Panc1 (cell line): ENCODE results near the gene UROS.

Experiments used
- TCF7L2 ChIP-seq: IDR thresholded peaks from 2 replicates; pipeline ENCODE4 v1.6.1; 2011; ENCODE audit warnings: mild to moderate bottlenecking, low read depth, low read length, inconsistent platforms
- TF ChIP-seq, protein P1 (sequence below): fragments of 450-650 bp; IDR thresholded peaks from 2 replicates; pipeline ENCODE4 v1.5.1; 2017; ENCODE audit warnings: mild to moderate bottlenecking
- TF ChIP-seq, protein P2 (sequence below), 2 experiments: IDR thresholded peaks; 2 replicates each; pipeline ENCODE4 v1.6.1; 2011 to 2012; ENCODE audit warnings: low read depth in 2 of 2, control low read depth in 1 of 2, low read length in 1 of 2, mild to moderate bottlenecking in 1 of 2, moderate library complexity in 1 of 2; ENCODE audit not compliant: insufficient read depth in 1 of 2

- TF ChIP-seq TCF7L2 = no peak
- TF ChIP-seq, protein P1, sequence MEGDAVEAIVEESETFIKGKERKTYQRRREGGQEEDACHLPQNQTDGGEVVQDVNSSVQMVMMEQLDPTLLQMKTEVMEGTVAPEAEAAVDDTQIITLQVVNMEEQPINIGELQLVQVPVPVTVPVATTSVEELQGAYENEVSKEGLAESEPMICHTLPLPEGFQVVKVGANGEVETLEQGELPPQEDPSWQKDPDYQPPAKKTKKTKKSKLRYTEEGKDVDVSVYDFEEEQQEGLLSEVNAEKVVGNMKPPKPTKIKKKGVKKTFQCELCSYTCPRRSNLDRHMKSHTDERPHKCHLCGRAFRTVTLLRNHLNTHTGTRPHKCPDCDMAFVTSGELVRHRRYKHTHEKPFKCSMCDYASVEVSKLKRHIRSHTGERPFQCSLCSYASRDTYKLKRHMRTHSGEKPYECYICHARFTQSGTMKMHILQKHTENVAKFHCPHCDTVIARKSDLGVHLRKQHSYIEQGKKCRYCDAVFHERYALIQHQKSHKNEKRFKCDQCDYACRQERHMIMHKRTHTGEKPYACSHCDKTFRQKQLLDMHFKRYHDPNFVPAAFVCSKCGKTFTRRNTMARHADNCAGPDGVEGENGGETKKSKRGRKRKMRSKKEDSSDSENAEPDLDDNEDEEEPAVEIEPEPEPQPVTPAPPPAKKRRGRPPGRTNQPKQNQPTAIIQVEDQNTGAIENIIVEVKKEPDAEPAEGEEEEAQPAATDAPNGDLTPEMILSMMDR = no peak
- TF ChIP-seq, protein P2, sequence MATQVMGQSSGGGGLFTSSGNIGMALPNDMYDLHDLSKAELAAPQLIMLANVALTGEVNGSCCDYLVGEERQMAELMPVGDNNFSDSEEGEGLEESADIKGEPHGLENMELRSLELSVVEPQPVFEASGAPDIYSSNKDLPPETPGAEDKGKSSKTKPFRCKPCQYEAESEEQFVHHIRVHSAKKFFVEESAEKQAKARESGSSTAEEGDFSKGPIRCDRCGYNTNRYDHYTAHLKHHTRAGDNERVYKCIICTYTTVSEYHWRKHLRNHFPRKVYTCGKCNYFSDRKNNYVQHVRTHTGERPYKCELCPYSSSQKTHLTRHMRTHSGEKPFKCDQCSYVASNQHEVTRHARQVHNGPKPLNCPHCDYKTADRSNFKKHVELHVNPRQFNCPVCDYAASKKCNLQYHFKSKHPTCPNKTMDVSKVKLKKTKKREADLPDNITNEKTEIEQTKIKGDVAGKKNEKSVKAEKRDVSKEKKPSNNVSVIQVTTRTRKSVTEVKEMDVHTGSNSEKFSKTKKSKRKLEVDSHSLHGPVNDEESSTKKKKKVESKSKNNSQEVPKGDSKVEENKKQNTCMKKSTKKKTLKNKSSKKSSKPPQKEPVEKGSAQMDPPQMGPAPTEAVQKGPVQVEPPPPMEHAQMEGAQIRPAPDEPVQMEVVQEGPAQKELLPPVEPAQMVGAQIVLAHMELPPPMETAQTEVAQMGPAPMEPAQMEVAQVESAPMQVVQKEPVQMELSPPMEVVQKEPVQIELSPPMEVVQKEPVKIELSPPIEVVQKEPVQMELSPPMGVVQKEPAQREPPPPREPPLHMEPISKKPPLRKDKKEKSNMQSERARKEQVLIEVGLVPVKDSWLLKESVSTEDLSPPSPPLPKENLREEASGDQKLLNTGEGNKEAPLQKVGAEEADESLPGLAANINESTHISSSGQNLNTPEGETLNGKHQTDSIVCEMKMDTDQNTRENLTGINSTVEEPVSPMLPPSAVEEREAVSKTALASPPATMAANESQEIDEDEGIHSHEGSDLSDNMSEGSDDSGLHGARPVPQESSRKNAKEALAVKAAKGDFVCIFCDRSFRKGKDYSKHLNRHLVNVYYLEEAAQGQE (IDR thresholded peaks at IDR 0.05; ENCODE audit: insufficient read depth in 1 of 2, low read depth in 2 of 2, low read length in 1 of 2) = no peak
Observed at GRCh38 chr10:125840955-125841354, 17.9 kb upstream of the UROS start.
